ENCODE data around the gene MAP7. TPM values are rescaled to one million over a fixed set of nuclear protein-coding genes. Genes with fewer than 3 reads are reported as not detected.

Gene MAP7
- total and polyA plus RNA-seq, 7 donors = 1.2 to 33.5 (median 3.3) TPM

DNA sequence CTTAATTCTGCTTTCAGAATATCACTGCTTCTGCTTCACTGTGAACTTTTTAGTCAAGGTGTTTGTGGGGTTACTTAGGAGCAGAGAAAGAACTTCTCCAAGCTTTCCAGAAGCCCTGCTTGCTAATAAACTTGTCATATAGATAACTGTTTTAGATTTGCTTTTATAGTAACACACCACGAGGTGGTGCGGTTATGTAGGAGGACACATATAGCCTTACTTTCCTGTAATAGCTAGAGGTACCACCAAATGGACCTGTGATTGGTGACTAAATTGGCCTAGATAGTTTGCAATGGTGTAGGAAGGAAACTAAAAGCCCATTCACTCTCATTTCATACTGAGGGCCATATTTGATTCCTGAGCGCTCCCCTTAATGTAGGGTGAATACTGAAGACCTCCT is 208.3 kb downstream of the MAP7 start:
- 75 to 85% methylated on average over 3 of the region's 3 CpGs for WGBS, 2 donors
- no peaks in the 10 kb centered on the region for H3K27me3 ChIP-seq
- intact Hi-C loops (cut with DNase I) = no loop called here
- no peaks in the 10 kb centered on the region for H3K4me1 ChIP-seq
- H3K27ac ChIP-seq = no peak overlapping the region
- TF ChIP-seq EP300 (IDR thresholded peaks at IDR 0.05) = no peak
- TF ChIP-seq POLR2AphosphoS5 (IDR thresholded peaks at IDR 0.05) = no peak
- no peak for TF ChIP-seq POLR2A (IDR thresholded peaks at IDR 0.05)
- TF ChIP-seq CTCF (IDR thresholded peaks at IDR 0.05) = no peak
- H3K9me3 ChIP-seq = no peaks in the 10 kb centered on the region
- H3K4me3 ChIP-seq = no peak overlapping the region
- no peak for DNase-seq
- H3K36me3 ChIP-seq = no peaks in the 10 kb centered on the region

- Histone ChIP-seq H3K27ac (no peak overlapping the region), H3K9me3 (no peaks in the 10 kb centered on the region), H3K4me1 (no peaks in the 10 kb centered on the region), H3K4me3 (no peak overlapping the region), H3K27me3 (no peaks in the 10 kb centered on the region), H3K36me3 (no peaks in the 10 kb centered on the region)
- no peak for DNase-seq
- TF ChIP-seq CTCF (IDR thresholded peaks at IDR 0.05) = no peak
- no peak for TF ChIP-seq POLR2AphosphoS5 (IDR thresholded peaks at IDR 0.05)
- no peak for TF ChIP-seq EP300 (IDR thresholded peaks at IDR 0.05)
- TF ChIP-seq POLR2A (IDR thresholded peaks at IDR 0.05) = no peak
- intact Hi-C loops (cut with DNase I) = no loop called here
- 95% methylated on average over 3 of the region's 3 CpGs for WGBS, 2 donors
Observed at GRCh38 chr6:136341367-136341766, 208.9 kb downstream of the MAP7 start.

DNA sequence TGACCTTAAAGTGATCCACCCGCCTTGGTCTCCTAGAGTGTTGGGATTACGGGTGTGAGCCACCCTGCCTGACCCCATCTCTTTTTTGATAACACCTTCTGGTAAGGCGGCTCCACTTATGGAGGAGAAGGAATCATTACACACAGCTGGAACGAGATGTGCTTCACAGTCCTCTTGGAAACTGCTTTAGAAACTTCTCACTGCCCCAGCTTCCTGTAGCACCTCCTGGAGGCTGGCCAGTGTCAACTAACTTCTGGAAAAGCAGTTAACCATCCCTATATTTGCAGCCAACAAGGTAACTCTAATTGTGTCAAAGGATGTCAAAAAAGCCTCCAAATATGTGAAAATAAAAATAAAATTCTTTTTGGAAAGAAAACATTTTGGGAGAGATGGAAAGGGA is 211.7 kb downstream of the MAP7 start:
- WGBS, 2 donors = 72 to 90% methylated on average over 4 of the region's 4 CpGs
- DNase-seq = no peak
- no peak for TF ChIP-seq POLR2AphosphoS5 (IDR thresholded peaks at IDR 0.05)
- TF ChIP-seq POLR2A (IDR thresholded peaks at IDR 0.05) = no peak
- Histone ChIP-seq H3K4me1 (no peaks in the 10 kb centered on the region), H3K27me3 (no peaks in the 10 kb centered on the region), H3K27ac (no peak overlapping the region), H3K4me3 (no peak overlapping the region), H3K36me3 (no peaks in the 10 kb centered on the region), H3K9me3 (no peaks in the 10 kb centered on the region)
- intact Hi-C loops (cut with DNase I) = no loop called here

GRCh38 chr6:136337606-136338005 is 212.6 kb downstream of the MAP7 start:
- Histone ChIP-seq H3K4me3 (no peak overlapping the region), H3K4me1 (no peaks in the 10 kb centered on the region), H3K36me3 (no peaks in the 10 kb centered on the region), H3K27ac (peak overlapping the region in 1 of 4 donors; percentile 45), H3K9me3 (no peaks in the 10 kb centered on the region), H3K27me3 (no peaks in the 10 kb centered on the region)
- intact Hi-C loops (cut with DNase I) = no loop called here
- WGBS, 2 donors = 87 to 90% methylated on average over 3 of the region's 3 CpGs
- no peak for DNase-seq
- TF ChIP-seq EP300 (IDR thresholded peaks at IDR 0.05) (no peak), CTCF (IDR thresholded peaks at IDR 0.05) (no peak), POLR2A (IDR thresholded peaks at IDR 0.05) (no peak), POLR2AphosphoS5 (IDR thresholded peaks at IDR 0.05) (no peak)

DNA sequence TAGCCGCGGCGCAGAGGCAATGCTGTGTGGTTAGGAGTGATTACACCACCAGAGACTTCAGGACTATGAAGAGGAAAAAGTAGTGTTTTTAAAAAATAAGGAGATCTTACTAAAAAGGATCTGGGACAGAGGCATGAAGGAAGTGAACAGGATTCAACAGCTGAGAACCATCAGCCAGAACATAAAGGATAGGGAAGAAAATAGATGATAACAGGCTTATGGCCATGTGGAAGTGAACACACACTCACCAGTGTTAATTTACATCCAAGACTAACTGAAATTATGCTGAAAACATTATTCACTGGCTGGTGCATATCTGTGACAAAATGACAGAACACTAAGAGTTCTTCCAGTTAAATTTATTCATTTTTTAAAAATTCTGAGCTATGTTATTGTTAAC is 213.1 kb downstream of the MAP7 start:
- Histone ChIP-seq H3K27ac (peak overlapping the region in 1 of 4 donors; percentile 45), H3K4me3 (no peak overlapping the region), H3K9me3 (no peaks in the 10 kb centered on the region), H3K36me3 (no peaks in the 10 kb centered on the region), H3K27me3 (no peaks in the 10 kb centered on the region), H3K4me1 (no peaks in the 10 kb centered on the region)
- no peak for DNase-seq
- 63 to 77% methylated on average over 3 of the region's 3 CpGs for WGBS, 2 donors
- TF ChIP-seq POLR2A (IDR thresholded peaks at IDR 0.05) (no peak), EP300 (IDR thresholded peaks at IDR 0.05) (no peak), CTCF (IDR thresholded peaks at IDR 0.05) (no peak)
- intact Hi-C loops (cut with DNase I) = no loop called here
